HCT116 (cell line): Measurements from ENCODE around the gene PLA2G7.

Experiments
- ATF3 ChIP-seq: IDR thresholded peaks from 2 replicates; pipeline ENCODE4 v1.6.1; 2012
- CTCF ChIP-seq, 3 experiments: fragments of 200-600 bp in 1 of 3; sonication (generic) in 1 of 3; IDR thresholded peaks in 2 of 3; conservative IDR thresholded peaks in 1 of 3; 2 replicates each; pipeline ENCODE4 v1.5.1; 2012 to 2017; ENCODE audit warnings: low read depth in 2 of 3, low read length in 2 of 3, antibody characterized with exemption in 1 of 3, borderline replicate concordance in 1 of 3, control low read depth in 1 of 3, mild to moderate bottlenecking in 1 of 3, mixed read lengths in 1 of 3, mixed run types in 1 of 3, moderate library complexity in 1 of 3; ENCODE audit not compliant: insufficient read depth in 1 of 3
- EZH2 ChIP-seq: fragments of 200-600 bp; sonication (generic); IDR thresholded peaks from 2 replicates; pipeline ENCODE4 v1.6.1; 2017; ENCODE audit warnings: antibody characterized with exemption, mixed run types
- JUND ChIP-seq: IDR thresholded peaks from 2 replicates; pipeline ENCODE4 v1.6.1; 2012
- POLR2A ChIP-seq: IDR thresholded peaks from 2 replicates; pipeline ENCODE4 v1.7.0; 2011; ENCODE audit warnings: borderline replicate concordance; ENCODE audit not compliant: insufficient read depth, insufficient read length; ENCODE audit errors: extremely low read depth
- POLR2AphosphoS5 ChIP-seq: IDR thresholded peaks from 2 replicates; pipeline ENCODE4 v1.6.1; 2011; ENCODE audit warnings: mild to moderate bottlenecking, low read depth, low read length, moderate library complexity
- SIN3A ChIP-seq: IDR thresholded peaks from 2 replicates; pipeline ENCODE4 v1.6.1; 2012; ENCODE audit warnings: low read depth
- TCF7L2 ChIP-seq: IDR thresholded peaks from 2 replicates; pipeline ENCODE4 v1.7.0; 2011; ENCODE audit warnings: borderline replicate concordance, inconsistent platforms; ENCODE audit not compliant: insufficient read depth, insufficient read length; ENCODE audit errors: extremely low read depth
- YY1 ChIP-seq: IDR thresholded peaks from 2 replicates; pipeline ENCODE4 v1.6.1; 2011; ENCODE audit warnings: low read length, low read depth, moderate library complexity, mild to moderate bottlenecking; ENCODE audit not compliant: insufficient replicate concordance; ENCODE audit errors: extremely low read depth

GRCh38 chr6:46690911-46691451 lies 44.2 kb downstream of the PLA2G7 start:
- TF ChIP-seq EZH2, result no peak
- no peak for TF ChIP-seq CTCF (IDR thresholded peaks at IDR 0.05 in 2 of 3, conservative IDR thresholded peaks at IDR 0.05 in 1 of 3; ENCODE audit: borderline replicate concordance in 1 of 3, insufficient read depth in 1 of 3, low read depth in 2 of 3, low read length in 2 of 3)
- no peak for TF ChIP-seq POLR2A
- TF ChIP-seq ATF3, result no peak
- TF ChIP-seq POLR2AphosphoS5, result no peak
- no peak for TF ChIP-seq YY1
- no peak for TF ChIP-seq TCF7L2
- TF ChIP-seq JUND, result no peak
- TF ChIP-seq SIN3A, result no peak
